RWPE2 (cell line): ENCODE measurements around the gene RGS7BP.

Experiments
- ATAC-seq: fragments of 200-7000 bp; cut with Tn5 transposase; 3 replicates; pipeline ENCODE4 v1.9.1; 2021; ENCODE audit warnings: low read depth
- DNase-seq: peaks from one replicate; pipeline ENCODE4 v3.0.0-alpha.2; 2020; ENCODE audit warnings: low spot score
- H3K27ac ChIP-seq: fragments of 450-650 bp; 2 replicates; pipeline ENCODE4 v1.5.1; 2017; ENCODE audit warnings: mild to moderate bottlenecking; ENCODE audit not compliant: poor library complexity, severe bottlenecking
- H3K27me3 ChIP-seq: fragments of 250-450 bp; sonication (Bioruptor Pico); 2 replicates; pipeline ENCODE4 v1.5.1; 2021; ENCODE audit warnings: mild to moderate bottlenecking, moderate library complexity; ENCODE audit not compliant: insufficient read depth, poor library complexity, severe bottlenecking
- H3K36me3 ChIP-seq: fragments of 250-450 bp; sonication (Bioruptor Pico); 2 replicates; pipeline ENCODE4 v1.5.1; 2020; ENCODE audit warnings: low read depth, mild to moderate bottlenecking, moderate library complexity
- H3K4me1 ChIP-seq: fragments of 250-450 bp; sonication (Bioruptor Pico); 2 replicates; pipeline ENCODE4 v1.5.1; 2021; ENCODE audit warnings: mild to moderate bottlenecking, moderate library complexity; ENCODE audit not compliant: insufficient read depth, poor library complexity, severe bottlenecking
- H3K4me3 ChIP-seq: fragments of 250-450 bp; sonication (Bioruptor Pico); 2 replicates; pipeline ENCODE4 v1.5.1; 2021; ENCODE audit warnings: mild to moderate bottlenecking, moderate library complexity; ENCODE audit not compliant: severe bottlenecking
- H3K9me3 ChIP-seq: fragments of 250-450 bp; sonication (Bioruptor Pico); 2 replicates; pipeline ENCODE4 v1.5.1; 2021; ENCODE audit warnings: mild to moderate bottlenecking, moderate library complexity; ENCODE audit not compliant: severe bottlenecking
- TF ChIP-seq, protein P1 (sequence below): fragments of 450-650 bp; IDR thresholded peaks from one replicate; pipeline ENCODE4 v1.5.1; 2017; ENCODE audit warnings: mild to moderate bottlenecking, moderate library complexity; ENCODE audit not compliant: poor library complexity, severe bottlenecking

The RGS7BP gene

DNA sequence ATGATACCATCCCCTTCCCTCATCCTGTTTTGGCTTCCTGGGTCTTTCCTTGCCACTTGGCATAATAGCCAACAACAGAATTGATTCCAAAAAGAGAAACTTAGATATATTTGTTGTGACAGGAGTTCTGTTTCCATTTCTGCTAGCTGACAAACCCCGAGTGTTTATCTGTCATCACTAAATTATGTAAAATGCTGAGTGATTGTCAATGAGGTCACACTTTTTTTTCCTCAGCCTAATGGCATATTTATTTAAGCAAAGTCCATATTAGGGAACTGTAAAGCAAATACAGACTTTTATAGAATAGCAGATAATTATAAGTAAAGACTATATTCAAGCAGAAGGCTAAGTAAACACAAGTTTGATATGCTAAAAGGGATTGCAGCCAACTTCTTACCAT is 64.0 kb downstream of the RGS7BP start:
- Histone ChIP-seq H3K27ac (no peak overlapping the region), H3K27me3 (no peaks in the 10 kb centered on the region), H3K9me3 (no peaks in the 10 kb centered on the region), H3K36me3 (no peaks in the 10 kb centered on the region), H3K4me1 (no peaks in the 10 kb centered on the region), H3K4me3 (no peak overlapping the region)
- ATAC-seq (no peak), DNase-seq (no peak)
- TF ChIP-seq, protein P1, sequence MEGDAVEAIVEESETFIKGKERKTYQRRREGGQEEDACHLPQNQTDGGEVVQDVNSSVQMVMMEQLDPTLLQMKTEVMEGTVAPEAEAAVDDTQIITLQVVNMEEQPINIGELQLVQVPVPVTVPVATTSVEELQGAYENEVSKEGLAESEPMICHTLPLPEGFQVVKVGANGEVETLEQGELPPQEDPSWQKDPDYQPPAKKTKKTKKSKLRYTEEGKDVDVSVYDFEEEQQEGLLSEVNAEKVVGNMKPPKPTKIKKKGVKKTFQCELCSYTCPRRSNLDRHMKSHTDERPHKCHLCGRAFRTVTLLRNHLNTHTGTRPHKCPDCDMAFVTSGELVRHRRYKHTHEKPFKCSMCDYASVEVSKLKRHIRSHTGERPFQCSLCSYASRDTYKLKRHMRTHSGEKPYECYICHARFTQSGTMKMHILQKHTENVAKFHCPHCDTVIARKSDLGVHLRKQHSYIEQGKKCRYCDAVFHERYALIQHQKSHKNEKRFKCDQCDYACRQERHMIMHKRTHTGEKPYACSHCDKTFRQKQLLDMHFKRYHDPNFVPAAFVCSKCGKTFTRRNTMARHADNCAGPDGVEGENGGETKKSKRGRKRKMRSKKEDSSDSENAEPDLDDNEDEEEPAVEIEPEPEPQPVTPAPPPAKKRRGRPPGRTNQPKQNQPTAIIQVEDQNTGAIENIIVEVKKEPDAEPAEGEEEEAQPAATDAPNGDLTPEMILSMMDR, result no peak

DNA sequence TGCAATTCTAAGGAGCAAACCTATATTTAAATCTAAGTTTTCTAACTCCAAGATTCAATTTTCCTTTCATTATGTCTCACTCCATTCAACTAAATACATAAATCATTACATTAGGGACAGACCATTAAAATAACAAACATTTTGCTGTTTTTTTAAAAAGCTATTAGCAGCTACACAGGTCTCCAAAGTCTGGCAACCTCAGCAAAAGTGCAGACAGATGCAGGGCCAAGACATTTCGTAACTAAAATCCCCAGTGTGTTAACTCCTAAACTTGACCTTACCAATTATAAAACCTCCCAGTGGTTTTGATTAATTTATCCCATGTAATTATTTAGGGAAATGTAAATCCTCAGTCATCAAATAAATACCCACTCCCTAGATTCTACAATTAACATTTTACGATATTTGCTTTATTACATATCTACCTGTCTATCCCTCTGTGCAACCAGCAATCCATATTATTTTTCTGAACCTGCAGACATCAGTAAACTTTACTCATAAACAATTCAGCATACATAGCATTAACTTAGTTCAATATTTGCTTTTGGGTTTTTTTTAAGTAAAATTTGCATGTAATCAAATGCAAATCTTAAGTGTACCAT is 64.7 kb downstream of the RGS7BP start:
- TF ChIP-seq, protein P1, result no peak

DNA sequence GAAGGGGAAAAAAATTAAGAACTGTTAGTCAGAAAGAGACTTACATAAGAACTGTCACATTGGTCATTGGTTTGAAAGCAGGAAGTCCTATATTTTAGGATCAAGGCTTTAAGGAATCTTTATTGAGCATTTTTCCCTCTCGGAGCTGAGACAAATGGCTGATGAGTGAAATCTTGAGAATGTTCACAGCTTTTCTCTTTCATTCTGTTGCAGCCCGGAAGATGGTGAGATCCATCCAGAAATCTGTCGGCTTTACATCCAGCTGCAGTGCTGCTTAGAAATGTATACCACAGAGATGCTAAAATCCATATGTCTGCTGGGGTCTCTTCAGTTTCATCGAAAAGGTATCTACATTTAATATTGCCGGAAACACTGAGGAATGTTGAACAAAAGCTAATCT is 69.7 kb downstream of the RGS7BP start:
- H3K36me3 ChIP-seq, result no peaks in the 10 kb centered on the region
- H3K9me3 ChIP-seq, result no peaks in the 10 kb centered on the region
- no peaks in the 10 kb centered on the region for H3K4me1 ChIP-seq
- no peak overlapping the region for H3K27ac ChIP-seq
- TF ChIP-seq, protein P1, result no peak
- ATAC-seq (no peak), DNase-seq (no peak)
- no peaks in the 10 kb centered on the region for H3K27me3 ChIP-seq
- H3K4me3 ChIP-seq, result no peak overlapping the region

More for the DNA sequence above, 64.7 kb downstream of the RGS7BP start:
- ATAC-seq (no peak), DNase-seq (no peak)
- no peaks in the 10 kb centered on the region for H3K4me1 ChIP-seq
- no peaks in the 10 kb centered on the region for H3K9me3 ChIP-seq
- no peak overlapping the region for H3K27ac ChIP-seq
- no peaks in the 10 kb centered on the region for H3K27me3 ChIP-seq
- no peaks in the 10 kb centered on the region for H3K36me3 ChIP-seq
- no peak overlapping the region for H3K4me3 ChIP-seq

DNA sequence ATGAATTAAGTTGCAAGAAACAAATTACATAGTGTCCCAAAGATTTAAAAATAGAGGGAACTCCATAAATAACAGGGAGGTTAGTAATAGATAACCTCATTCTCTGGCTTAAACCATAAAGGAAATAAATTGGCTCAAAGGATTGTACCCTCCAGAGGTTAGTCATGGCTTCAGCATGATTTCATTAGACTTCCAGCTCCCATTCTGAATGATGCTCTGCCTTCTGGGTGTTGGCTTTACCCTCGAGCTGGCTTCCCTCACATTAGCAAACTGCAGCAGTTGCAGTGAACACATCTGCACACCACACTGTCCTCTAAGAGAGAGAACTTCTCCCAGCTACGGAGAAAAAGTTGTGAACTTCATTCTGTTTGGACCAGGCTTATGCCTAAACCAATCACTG is 70.4 kb downstream of the RGS7BP start:
- DNase-seq, result no peak
- Histone ChIP-seq H3K4me3 (no peak overlapping the region), H3K4me1 (no peaks in the 10 kb centered on the region), H3K9me3 (no peaks in the 10 kb centered on the region), H3K27ac (no peak overlapping the region), H3K27me3 (no peaks in the 10 kb centered on the region), H3K36me3 (no peaks in the 10 kb centered on the region)
- TF ChIP-seq, protein P1, result no peak
- ATAC-seq, result no peak

DNA sequence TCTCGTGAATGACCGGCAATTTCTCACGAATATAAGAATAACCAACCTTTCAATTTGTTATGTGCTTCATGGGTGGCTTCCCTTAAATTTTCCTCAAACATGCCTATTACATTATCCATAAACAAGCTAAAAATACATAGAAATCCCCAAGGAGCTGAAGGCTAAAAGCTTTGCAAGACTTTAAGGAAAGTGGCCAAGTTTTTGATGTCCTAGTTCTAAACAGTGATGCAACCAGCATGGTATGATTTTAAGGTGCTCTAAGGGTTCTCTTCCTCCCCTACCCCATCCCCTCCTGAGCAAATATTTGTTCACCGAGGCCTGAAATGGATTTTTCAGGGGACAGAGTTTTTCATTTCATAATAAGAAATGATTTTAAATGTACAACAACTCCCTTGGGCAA is 79.8 kb downstream of the RGS7BP start:
- ATAC-seq (no peak), DNase-seq (no peak)
- H3K4me3 ChIP-seq, result no peak overlapping the region
- no peaks in the 10 kb centered on the region for H3K36me3 ChIP-seq
- TF ChIP-seq, protein P1, result no peak
- no peak overlapping the region for H3K27ac ChIP-seq
- H3K27me3 ChIP-seq, result peaks cover 4% of the 10 kb centered on the region
- H3K4me1 ChIP-seq, result no peaks in the 10 kb centered on the region
- H3K9me3 ChIP-seq, result no peaks in the 10 kb centered on the region
